NCI-H69 (cell line): ENCODE results near the gene XRCC6.
"Not testable (repeated sequence)": the region's sequence is repeated elsewhere in the genome, so short reads cannot be mapped to it uniquely, and the experiment has no call there.

ENCODE experiments used
- DNase-seq: peaks from one replicate; lab custom pipeline; 2025; lab: John Stamatoyannopoulos, UW

Gene XRCC6

GRCh38 chr22:41598891-41599635, 22.0 kb upstream of the XRCC6 start:
- DNase-seq: no peak

DNA sequence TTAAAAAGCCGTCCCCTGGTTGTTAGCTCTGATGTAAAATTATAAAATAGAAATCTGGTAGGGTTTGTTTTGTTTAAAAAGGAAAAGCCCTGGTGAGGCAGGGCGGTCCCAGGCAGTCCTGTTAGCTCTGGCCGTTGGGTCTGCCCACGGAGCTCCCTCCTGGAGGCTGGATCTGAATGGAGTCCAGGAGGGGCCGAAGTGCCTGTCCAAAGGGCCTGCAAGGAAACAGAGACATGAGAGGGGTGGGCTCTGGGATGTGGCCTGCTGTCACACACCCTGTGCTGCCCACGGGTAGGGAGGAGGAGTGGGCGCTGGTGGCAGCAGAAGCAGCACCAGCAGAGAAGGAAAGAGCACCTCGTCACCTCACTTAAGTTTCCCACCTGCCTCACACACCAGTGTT, 20.1 kb upstream of the XRCC6 start:
- DNase-seq: no peak

- no peak for DNase-seq
Observed at GRCh38 chr22:41603873-41604332, 17.2 kb upstream of the XRCC6 start.

GRCh38 chr22:41608386-41608785, 12.7 kb upstream of the XRCC6 start:
- no peak for DNase-seq

DNA sequence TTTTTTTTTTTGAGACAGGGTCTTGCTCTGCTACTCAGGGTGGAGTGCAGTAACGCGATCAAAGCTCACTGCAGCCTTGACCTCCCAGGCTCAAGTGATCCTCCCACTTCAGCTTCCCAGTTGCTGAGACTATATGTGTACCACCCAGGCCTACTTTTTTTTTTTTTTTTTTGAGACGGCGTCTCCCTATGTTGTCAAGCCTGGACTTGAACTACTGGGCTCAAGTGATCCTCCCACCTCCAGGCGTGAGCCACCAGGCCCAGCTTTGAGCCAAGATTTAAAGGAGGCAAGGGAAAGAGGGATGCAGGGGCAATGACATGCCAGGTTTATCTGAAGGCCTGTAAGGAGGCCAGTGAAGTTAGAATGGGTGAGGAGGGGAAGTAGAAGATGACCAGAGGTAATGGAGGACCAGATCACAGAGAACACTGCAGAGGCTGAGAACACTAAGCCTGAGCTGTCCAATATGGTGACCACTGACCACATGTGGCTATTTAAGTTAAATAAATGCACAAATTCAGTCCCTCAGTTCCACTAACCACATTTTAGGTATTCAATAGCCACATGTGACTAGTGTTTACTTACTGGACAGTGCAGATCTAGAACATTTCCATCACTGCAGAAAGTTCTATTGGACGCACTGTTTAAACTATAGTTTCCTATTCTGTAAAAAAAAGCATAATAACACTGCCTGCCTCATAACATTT, 8.3 kb upstream of the XRCC6 start:
- no peak for DNase-seq

DNA sequence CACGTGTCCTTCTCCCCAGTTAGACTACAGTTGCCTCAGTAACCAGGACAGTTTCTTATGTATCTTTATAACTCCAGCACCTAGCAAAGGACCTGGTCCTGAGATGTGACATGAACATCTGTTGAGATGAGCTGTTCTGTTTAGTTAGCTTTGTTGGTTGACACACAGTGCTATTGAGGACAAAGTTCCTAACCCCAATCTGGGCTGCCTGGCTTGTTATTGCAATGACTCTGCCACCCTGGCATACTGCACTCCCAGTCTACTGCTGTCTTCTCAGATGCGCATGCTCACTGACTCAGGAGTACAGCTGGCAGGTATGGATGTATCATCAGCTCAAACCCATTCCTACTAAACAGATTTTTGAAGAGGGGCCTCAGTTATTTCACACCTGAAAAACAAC, 7.6 kb upstream of the XRCC6 start:
- no peak for DNase-seq

DNA sequence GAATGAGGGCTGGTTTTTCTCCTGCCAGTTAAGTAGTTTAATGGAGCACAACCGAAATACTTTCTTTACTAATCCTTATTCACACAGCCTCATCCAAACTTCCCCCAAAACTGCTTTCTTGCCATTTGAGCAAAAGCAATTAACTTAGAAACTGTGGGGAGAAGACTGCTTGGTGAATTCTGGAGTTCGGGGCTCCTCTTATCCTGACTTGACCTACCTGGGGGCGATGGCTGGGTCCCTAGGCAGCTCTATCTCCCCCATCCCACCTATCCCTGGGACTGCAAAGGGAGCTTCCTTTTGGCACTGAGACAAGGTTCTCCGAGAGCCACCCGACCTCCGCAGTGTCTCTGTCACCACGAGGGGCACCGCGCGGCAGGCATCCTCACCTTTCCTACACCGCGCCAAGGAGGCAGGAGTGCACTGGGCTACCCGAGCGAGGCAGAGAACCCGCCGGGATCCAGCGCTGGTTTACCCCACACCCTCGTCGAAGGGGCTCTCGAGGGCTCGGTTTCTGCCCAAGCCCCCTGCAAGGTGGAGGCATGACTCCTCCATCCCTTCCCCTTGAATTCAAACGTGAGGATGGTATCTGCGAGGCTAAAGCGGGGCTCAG, 1.0 kb upstream of the XRCC6 start:
- DNase-seq: peak; percentile 73

GRCh38 chr22:41620589-41621098, 451 bp upstream of the XRCC6 start, which contains the start of gene DESI1:
TSS of gene DESI1 (minus strand) at chr22:41621043. CDS start at chr22:41620839, 204 bp downstream.
- DNase-seq: peak; percentile 79

GRCh38 chr22:41621911-41622179, 750 bp downstream of the XRCC6 start:
- DNase-seq: no peak

DNA sequence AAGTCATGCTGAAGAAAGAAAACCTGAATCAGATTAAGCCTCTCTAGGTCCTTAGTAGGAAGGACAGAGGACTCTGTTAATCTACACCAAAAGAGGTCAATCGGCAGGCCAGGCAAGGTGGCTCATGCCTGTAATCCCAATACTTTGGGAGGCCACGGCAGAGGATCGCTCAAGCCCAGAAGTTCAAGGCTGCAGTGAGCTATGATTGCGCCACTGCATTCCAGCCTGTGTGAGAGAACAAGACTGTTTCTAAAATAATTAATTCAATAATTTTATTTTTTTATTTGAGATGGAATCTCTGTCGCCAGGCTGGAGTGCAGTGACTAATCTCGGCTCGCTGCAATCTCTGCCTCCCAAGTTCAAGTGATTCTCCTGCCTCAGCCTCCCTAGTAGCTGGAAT, 4.5 kb downstream of the XRCC6 start:
- DNase-seq: no peak

DNA sequence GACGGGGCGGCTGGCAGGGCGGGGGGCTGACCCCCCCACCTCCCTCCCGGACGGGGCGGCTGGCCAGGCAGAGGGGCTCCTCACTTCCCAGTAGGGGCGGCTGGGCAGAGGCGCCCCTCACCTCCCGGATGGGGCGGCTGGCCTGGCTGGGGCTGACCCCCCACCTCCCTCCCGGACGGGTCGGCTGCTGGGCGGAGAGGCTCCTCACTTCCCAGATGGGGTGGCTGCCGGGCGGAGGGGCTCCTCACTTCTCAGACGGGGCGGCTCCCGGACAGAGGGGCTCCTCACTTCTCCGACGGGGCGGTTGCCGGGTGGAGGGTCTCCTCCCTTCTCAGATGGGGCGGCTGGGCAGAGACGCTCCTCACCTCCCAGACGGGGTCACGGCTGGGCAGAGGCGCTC, 10.0 kb downstream of the XRCC6 start:
- not testable (repeated sequence) for DNase-seq

DNA sequence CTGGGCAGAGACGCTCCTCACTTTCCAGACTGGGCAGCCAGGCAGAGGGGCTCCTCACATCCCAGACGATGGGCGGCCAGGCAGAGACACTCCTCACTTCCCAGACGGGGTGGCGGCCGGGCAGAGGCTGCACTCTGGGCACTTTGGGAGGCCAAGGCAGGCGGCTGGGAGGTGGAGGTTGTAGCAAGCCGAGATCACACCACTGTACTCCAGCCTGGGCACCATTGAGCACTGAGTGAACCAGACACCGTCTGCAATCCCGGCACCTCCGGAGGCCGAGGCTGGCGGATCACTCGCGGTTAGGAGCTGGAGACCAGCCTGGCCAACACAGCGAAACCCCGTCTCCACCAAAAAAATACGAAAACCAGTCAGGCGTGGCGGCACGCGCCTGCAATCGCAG, 10.5 kb downstream of the XRCC6 start:
- not testable (repeated sequence) for DNase-seq

GRCh38 chr22:41634610-41635009, 13.5 kb downstream of the XRCC6 start:
- DNase-seq: not testable (repeated sequence)

DNA sequence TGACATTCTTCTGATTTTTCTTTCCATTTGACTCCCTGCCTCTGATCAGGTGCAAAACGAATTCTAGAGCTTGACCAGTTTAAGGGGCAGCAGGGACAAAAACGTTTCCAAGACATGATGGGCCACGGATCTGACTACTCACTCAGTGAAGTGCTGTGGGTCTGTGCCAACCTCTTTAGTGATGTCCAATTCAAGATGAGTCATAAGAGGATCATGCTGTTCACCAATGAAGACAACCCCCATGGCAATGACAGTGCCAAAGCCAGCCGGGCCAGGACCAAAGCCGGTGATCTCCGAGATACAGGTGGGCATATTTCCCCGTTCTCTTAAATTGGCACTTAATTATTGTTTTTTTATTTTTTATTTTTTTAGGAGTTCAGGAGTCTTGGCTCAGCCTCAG, 15.4 kb downstream of the XRCC6 start:
- DNase-seq: no peak

DNA sequence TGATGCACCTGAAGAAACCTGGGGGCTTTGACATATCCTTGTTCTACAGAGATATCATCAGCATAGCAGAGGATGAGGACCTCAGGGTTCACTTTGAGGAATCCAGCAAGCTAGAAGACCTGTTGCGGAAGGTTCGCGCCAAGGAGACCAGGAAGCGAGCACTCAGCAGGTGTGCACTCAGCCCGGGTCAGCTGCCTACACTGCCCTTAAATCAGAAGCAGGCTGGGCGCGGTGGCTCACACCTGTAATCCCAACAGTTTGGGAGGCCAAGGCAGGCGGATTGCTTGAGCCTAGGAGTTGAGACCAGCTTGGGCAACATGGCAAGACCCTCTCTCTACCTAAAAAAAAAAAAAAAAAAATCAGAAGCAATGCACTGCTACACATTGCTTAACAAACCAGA, 16.5 kb downstream of the XRCC6 start:
- DNase-seq: not testable (repeated sequence)

DNA sequence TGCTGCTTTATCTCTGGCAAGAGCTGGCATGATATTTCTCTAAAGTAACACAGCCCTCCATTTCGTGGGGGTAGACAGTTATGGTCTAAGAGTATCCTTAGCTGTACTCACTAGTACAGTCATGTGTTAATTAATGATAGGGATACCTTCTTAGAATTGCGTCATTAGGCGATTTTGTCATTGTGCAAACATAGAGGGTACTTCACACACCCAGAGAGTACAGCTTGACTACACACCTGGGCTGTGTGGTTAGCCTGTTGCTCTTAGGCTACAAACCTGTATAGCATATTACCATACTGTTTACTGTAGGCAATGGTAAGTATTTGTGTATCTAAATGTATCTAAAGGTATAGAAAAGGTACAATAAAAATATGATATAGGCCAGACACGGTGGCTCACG, 17.0 kb downstream of the XRCC6 start:
- DNase-seq: no peak

- no peak for DNase-seq
Observed at GRCh38 chr22:41638748-41639147, 17.7 kb downstream of the XRCC6 start.

DNA sequence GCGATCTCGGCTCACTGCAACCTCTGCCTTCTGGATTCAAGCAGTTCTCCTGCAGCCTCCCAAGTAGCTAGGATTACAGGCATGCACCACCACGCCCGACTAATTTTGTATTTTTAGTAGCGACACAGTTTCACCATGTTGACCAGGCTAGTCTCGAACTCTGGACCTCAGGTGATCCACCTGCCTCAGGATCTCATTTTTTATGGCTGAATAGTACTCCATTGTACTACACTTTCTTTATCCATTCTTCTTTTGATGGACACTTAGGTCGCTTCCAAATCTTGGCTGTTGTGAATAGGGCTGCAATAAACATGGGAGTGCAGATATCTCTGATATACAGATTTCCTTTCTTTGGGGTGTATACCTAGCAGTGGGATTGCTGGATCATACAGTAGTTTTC, 20.8 kb downstream of the XRCC6 start:
- DNase-seq: no peak

DNA sequence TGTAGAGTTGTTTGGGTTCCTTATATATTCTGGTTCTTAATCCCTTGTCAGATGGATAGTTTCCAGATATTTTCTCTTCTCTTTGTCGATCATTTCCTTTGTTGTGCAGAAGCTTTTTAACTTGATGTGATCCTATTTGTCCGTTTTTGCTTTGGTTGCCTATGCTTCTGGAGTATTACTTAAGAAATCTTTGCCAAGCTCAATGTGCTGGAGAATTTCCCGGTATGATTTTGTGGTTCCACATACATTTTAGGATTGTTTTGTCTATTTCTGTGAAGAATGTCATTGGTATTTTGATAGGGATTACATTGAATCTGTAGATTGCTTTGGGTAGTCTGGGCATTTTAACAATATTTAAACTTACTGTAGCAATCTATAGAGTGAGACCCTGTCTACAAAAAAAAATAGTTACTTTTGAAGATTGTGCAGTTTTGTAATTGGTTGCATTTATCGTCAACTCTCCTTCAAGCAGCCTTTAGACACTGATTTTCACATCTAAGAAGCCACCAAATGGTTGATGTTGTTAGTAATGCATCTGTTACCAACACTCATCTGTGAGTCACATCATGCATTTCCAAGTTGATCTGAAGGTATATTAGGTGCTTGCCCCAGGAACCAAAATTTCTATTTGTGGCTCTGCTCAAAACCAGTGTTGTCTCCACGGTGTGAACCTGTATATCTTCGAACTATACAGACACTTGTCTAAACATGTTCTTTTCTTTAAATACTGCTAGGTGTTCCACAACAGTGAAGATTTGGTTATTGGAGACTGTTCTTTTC, 21.4 kb downstream of the XRCC6 start:
- no peak for DNase-seq

GRCh38 chr22:41647771-41648170, 26.7 kb downstream of the XRCC6 start:
- no peak for DNase-seq

DNA sequence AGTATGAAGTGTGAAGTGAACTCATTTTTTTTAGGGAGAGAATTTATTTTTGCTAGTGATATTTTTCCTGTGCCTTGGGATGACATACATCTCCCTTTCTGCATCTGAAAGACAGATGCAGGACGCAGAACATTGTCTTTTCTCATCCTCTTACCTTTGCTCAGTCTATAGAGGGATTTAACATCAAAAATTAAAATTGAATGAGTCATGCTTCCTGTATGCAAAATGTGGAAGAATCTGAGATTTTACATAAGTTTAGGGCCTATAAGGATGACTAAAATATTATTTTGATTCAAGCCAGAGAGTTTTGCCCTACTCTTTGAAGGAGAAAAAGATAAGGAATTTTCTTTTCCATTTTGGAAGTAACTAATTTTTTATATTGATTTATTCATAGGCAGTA, 27.3 kb downstream of the XRCC6 start:
- no peak for DNase-seq

GRCh38 chr22:41650229-41650628, 29.1 kb downstream of the XRCC6 start:
- no peak for DNase-seq
